B cell (primary cell): ENCODE results near the gene NTMT1.

Experiments used
- EZH2 ChIP-seq: IDR thresholded peaks from 2 replicates; pipeline ENCODE4 v1.6.1; 2012; ENCODE audit warnings: borderline replicate concordance, low read depth, mild to moderate bottlenecking, moderate library complexity, low read length; ENCODE audit not compliant: insufficient read depth, poor library complexity, severe bottlenecking
- TF ChIP-seq, protein P1 (sequence below): fragments of 200-600 bp; IDR thresholded peaks from one replicate; pipeline ENCODE4 v1.8.0; 2022; ENCODE audit warnings: antibody characterized with exemption, mild to moderate bottlenecking

DNA sequence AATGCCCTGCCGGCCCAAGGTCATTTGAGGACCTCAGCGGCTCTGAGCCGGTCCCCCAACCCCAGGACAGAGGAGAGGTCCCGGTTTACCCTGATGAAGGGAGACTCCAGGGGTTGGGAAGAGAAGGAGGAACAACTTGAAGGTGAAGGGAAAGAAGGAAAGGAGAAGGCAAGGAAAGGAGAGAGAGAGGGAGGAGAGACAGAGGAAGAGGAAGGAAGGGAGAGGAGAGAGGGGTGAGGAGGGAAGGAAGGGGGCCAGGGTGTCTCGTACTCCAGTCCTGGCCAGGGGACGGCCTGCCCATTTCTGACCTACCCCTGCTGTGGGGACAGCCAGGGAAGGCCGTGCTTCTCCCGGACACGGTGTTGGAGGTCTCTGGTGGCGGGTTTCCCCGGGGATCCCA, 41.4 kb downstream of the NTMT1 start:
- TF ChIP-seq, protein P1, sequence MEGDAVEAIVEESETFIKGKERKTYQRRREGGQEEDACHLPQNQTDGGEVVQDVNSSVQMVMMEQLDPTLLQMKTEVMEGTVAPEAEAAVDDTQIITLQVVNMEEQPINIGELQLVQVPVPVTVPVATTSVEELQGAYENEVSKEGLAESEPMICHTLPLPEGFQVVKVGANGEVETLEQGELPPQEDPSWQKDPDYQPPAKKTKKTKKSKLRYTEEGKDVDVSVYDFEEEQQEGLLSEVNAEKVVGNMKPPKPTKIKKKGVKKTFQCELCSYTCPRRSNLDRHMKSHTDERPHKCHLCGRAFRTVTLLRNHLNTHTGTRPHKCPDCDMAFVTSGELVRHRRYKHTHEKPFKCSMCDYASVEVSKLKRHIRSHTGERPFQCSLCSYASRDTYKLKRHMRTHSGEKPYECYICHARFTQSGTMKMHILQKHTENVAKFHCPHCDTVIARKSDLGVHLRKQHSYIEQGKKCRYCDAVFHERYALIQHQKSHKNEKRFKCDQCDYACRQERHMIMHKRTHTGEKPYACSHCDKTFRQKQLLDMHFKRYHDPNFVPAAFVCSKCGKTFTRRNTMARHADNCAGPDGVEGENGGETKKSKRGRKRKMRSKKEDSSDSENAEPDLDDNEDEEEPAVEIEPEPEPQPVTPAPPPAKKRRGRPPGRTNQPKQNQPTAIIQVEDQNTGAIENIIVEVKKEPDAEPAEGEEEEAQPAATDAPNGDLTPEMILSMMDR = no peak
- TF ChIP-seq EZH2 = no peak
